Measurements from ENCODE around the gene ZNF319.

The ZNF319 gene

DNA sequence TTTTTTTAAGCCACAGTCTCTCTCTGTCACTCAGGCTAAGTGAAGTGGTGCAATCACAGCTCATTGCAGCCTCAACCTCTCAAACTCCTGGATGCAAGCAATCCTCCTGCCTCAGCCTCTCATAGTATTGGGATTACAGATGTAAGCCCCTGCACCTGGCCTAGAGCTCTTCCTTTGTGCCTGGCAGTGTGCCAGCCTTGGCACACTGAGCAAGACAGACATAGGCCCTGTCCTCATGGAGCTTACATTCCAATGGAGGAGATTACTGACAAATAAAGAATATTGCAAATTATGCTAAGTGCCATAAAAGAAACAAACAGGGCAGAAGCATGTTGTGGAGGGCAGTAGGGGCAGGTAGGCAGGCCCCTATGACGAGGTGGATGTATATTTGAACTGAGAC lies 28.6 kb downstream of the ZNF319 start:
- no peak for DNase-seq

DNA sequence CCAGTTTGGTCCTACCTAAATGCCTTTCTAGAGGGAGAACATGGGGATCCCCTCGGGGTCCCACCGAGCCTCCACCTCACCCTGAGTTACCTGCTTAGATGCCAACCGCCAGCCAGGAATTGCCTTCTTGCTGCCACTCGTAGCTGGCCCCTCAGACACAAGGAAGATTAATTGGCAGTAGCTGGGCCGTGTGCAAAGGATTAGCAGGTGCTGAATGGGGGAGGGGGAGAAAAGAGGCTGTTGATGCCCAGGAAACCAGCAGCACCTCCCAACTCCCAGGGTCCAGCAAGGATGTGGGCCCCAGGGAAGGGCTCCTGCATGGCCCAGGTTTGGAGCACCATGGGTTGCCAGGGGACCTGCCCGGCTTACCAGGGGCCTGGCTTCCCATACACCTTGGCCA lies 29.5 kb downstream of the ZNF319 start, which contains the start of gene CNGB1:
Gene CNGB1 (minus strand): TSS at position 159 of the 400 bp plus-strand sequence. CDS start 3,842 bp downstream, outside the sequence.
- no peak for DNase-seq

DNA sequence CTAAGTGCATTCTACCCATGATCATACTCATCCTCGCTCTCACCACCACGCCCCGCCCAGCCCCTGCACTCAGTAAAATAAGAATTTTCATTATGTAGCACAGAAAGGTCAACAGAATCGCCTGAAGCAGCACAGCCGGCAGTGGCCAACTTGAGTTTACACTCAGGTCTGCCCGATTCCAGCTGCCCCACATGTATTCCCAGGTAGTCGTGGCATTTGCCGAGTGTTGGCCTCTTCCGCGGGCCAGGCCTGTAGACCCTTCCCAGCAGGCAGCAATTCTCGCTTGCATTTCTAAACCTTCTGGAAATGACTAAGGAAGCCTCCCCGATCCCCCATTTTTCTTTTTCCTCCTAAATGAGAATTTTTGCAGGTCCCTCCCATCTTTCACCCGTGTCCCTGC lies 30.2 kb downstream of the ZNF319 start:
- no peak for DNase-seq

DNA sequence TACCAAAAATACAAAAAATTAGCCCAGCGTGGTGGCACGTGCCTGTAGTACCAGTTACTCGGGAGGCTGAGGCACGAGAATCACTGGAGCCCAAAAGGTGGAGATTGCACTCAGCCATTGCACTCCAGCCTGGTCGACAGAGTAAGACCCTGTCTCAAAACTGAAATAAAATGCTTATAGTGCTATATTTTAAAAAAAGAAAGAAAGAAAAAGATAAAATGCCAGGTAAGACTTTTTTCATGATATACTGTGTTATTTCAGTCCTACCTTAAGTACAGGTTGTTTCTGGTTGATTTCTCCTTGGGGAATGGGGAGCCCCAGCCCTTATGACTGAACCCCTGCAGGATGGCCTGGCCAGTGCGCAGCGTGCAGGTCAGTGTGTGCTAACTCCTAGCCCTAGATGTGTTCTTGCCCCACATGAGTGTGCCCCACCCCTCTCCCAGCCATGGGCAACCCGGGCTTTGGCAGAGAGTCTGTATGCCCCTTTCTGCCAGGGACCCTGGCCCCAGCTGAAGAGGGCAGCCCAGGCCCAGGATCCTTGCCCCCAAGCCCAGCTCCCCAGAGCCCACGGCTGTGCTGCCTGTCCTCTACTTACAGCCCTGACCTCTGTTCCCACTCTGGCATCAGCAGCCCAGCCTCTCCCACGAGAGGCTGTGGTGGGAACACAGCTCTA lies 30.9 kb downstream of the ZNF319 start:
- DNase-seq = no peak

DNA sequence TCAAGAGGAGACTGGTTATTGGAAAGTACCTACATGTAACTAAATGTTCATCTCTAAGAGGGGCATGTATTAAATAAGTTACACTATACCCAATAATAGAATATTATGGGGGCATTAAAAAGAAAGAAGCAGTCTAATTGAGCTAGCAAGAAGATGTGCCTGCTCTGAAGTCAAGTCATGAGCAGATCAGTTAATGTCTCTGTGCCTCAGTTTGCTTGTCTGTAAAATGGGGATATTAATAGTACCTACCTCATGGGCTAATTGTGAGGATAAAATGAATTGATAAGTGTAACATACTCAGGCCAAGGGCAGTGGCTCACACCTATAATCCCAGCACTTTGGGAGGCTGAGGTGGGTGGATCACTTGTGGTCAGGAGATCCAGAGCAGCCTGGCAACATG lies 32.6 kb downstream of the ZNF319 start:
- DNase-seq = no peak

DNA sequence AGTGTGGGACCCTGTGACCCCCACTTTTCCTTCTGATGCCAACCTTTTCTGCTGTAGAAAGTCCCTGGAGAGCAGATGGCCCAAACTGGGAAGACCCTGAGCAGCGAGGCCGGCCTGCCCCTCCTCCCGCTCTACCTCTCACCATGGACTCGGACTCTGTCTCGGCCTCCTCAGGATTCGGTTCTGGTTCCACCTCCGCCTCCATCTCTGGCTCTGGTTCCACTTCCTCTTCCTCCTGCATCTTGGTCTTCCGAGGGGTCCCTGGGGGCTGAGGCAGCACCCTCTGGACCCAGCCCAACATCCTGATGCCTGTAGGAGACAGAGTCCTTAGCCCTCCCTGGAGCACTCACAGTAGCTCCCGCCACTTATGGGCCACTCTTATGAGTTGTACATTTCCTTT lies 33.5 kb downstream of the ZNF319 start:
- DNase-seq = no peak

DNA sequence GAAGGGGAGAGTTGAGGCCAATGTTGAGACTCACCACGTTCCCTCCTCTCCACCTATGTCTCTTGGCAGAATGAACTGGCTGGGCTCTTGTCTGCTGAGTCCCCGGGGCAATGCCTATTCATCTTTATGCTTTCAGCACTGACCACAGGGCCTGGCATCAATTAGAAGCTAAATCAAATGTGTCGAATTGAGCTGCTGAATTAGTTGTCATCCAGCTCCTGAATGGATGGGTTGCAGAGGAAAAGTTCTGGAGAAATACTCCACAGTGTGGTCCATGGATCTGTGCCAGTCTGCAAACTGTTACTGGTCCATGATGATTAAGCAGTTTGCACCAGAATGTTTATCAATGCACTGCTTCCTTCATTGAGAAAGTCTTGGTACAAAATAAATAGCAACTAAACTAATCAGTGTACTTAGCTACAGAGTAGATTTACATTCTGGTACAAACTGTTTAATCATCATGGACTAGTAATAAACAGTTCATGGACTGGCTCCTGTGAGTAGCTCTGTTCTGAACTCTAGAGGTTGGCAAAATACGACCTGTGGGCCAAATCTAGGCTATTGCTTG lies 34.2 kb downstream of the ZNF319 start:
- DNase-seq = no peak

DNA sequence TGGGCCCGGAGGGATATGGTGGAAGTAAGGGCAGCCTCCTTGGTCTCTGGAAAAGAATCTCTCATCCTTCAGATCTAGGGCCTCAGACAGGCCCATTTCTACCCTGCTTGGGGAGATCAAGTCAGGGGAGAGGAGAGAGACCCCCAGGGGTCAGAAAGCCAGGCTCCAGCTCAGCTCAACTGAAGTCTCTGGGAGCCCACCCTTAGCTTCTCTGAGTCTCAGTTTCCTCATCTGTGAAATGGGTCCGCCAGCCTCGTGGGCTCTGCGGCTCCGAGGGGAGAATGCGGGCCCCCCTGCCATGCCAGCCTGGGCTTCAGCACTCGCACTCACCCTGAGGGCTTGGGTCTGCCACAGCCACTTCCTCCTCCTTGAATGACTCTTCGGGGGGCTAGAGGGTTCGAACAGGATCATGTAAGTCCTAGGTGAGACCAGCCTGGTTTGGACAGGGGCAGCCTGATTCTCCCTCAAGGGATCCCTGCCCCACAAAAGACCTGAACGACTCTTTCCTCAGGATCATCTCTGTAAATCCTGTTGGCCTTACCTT lies 36.2 kb downstream of the ZNF319 start:
- DNase-seq = no peak

DNA sequence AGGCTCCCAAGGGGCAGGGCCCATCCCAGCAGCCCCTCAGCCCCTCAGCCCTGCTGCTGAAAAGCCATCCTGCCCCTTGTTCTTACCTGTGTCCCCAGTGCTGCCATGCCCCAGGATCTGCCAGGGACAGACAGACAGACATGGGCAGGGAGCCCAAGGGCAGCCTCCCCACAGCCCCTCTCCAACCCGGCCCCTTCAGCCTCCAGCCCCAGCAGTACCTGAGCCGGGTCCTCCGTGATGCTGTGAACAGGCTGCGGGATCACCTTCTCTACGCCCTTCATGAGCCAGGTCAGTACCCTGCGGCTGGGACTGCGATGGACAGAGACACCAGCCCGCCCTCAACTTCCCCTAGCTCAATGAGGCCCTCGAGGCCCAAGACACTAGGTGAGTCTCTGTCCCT lies 37.7 kb downstream of the ZNF319 start:
- DNase-seq = no peak

DNA sequence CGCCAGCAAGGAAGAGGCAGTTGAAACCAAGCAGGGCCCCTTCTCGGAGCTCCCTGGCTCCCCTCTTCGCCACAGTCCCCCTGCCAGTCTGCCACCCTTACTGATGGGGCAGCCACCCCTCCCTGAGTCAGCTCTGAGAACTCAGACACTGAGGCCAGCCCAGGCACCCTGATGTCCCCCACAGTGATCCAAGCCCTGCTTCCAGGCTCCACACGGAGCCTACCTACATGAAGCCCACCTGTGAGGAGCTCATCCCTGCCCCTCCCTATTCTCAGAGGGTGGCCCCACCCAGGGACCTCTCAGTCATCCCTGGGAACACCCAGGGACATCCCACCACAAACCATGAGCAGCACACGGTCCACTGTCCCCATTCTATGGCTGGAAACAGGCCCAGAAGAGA lies 38.4 kb downstream of the ZNF319 start:
- no peak for DNase-seq

DNA sequence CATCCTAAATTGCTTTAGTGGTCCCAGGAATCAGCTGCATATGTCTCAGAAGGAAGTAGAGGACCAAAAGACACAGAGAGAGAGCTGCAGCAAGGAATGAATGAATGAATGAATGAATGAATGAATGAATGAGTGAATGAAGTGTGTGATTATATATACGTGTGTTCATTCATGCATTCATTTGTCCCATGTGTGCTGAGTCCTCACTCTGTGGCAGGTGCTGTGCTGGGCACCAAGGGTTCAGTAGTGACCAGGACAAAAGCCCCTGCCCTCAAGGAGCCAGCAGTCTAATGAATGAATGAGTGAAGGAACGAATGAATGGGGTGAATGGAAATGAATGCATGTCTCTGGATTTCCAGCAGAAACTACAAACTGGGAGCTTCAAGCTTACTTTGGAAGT lies 38.9 kb downstream of the ZNF319 start:
- no peak for DNase-seq

DNA sequence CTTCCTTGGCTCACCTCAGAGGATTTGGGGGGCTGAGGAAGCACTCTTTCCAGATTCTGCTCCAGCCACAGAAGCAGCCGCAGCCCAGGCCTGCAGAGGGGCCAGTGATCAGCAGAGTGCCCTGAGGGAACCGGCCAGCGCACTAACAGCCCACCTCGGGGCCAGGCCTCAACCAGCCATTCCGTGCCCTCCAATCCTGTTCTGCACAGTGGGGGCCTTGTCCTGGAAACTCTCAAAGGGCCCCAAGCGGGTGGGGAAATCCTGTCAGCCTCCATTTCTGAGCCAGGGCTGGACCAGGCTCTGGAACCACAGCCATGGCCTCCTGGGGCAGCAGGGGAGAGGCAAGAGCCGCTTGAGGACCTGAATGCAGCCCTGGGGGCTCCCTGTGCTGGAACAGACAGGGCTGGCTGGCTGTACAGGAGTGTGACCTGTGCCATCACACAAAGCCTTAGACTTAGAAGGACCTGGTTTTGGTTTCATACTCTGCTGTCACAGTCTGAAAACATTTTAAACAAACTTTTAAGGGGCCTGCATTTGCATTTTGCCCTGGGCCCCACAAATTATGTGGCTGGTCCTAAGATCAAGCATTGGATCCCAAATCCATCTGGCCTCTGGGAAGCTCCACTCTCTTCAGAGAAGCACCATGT lies 39.5 kb downstream of the ZNF319 start:
- no peak for DNase-seq

DNA sequence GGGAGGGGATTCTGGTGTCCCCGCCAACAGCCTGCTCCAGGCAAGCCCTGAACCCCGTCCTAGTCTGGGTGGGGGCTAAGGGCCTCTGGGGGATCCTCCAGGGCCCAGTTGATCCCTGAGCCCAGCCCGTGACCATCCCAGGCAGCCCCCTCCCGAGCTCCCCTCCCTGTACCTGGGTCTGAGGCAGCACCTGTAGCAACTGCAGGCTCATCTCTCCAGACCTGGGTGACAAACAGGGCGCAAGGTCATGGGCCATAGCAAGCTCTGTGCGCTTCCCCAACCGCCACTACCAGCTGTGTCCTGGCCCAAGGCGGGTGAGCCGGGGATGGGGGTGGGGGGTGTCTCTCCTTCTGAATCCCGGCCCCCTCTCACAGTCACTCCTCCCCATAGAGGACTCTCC lies 40.2 kb downstream of the ZNF319 start:
- no peak for DNase-seq

DNA sequence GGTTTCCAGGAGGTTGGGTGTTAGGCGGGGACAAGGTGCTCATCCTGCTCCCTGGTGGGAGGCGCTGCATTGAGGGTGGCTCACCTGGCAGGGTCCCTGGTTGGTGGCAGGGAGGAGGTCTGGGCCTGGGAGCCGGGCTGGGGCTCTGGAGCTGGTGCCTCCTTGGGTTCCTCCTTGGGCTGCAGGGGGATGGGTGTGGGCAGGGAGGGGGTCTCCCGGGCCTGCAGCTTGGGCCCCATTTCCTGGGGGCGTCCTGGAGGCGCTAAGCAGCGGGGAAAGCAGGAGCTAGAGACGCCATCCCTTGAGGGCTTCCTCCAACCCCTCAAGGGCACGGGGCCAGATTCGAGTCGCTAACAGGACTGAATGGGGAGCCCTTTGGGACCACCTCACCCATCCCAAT lies 40.7 kb downstream of the ZNF319 start:
- DNase-seq = no peak

DNA sequence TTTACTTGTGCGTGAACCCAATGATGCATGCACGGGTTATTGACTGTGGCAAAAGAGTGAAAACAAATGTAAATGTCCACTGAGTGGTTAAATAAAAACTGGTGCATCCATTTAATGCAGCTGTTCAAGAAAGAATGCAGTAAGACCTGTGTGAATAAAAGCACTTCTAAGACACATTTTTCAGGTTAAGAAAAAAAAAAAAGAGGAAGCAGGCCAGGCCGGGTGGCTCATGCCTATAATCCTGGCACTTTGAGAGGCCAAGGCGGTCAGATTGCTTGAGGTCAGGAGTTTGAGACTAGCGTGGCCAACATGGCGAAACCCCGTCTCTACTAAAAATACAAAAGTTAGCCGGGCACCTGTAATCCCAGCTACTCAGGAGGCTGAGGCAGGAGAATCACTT lies 41.4 kb downstream of the ZNF319 start:
- peak in 3 of 4 experiments; percentile 15 to 37 (median 18) for DNase-seq

DNA sequence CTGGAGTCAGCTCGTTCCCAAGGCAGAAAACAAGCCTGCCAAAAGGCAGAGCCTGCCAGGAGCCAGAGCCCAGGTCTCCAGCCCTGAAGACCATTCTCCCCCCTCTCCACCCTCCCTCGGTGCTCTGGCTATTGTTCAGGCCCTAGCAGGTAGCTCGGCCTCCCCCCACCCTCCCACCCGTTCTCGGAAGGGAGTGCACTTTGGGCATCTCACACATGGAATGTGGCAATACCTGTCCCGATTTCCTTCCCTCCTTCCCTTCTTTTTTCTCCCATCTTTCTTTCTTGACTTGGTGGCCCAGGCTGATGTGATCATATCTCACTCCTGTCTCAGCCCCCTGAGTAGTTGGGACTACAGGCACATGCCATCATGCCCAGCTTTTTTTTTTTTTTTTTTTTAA lies 41.9 kb downstream of the ZNF319 start:
- no peak for DNase-seq

DNA sequence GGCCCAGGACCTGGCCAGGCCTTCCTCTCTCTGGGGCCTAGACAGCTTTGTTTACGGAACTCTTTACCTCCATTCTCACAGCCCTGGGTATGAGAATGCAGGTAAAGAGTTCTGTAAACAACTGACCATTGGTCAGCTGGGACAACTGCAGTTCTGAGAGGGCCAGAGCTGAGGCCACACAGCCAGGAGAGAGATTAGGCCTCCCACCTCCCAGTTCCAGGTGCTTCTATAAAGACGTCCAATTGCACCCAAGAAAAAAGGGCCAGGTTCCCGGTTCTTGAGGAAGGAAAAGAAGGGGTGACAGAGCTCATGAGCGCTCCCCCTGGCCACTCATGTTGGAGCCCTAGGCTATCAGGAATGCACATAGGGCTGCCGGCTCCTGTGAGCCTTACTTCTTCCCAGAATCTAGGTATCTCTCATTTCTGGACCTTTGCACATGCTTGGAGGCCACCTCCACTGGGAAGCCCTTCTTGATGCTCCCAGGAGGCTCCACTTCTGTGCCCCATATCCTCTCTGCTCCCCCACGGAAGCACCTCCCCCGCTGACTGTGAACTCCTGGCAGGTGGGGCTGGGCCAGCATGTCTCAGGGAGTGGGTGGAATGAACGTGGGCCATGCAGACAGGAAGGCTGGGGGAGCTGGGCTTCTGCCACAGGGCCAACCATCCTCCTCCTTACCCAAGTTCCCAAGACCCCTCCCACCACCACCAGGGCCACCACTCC lies 42.6 kb downstream of the ZNF319 start:
- no peak for DNase-seq

DNA sequence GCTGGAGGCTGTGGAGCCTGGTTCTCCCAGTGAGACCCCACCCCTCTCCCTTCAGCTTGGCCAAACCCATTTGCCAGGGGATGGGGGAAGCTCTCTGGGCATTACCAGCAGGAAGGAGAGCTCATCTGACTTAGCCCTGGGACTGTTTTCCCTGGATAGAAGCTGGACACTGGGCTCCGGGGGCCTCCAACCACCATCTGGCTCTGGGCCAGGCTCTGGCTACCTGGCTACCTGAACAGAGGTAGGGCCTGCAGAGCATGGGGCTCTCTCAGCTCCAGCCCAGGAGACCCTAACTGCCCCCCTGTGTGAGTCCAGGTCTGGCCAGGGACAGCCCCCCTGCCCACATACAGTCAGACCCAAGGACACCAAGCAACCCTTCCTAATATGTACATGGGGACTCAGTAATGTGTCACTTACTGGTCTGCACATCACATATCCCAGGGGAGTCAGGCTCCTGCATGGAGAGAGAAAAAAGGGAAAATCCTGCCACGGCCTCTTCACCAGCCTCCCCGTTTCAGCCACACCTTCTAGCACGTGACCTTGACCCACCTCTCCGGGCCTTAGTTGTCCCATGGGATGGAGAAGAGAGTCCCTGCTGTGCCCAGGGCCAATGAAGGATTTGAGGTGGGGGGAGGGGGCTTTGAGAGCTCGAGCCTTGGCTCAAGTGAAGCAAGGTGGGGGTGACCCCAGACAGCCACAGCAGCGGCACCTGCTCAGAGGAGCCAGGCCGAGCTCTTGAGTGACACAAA lies 43.4 kb downstream of the ZNF319 start:
- no peak for DNase-seq

DNA sequence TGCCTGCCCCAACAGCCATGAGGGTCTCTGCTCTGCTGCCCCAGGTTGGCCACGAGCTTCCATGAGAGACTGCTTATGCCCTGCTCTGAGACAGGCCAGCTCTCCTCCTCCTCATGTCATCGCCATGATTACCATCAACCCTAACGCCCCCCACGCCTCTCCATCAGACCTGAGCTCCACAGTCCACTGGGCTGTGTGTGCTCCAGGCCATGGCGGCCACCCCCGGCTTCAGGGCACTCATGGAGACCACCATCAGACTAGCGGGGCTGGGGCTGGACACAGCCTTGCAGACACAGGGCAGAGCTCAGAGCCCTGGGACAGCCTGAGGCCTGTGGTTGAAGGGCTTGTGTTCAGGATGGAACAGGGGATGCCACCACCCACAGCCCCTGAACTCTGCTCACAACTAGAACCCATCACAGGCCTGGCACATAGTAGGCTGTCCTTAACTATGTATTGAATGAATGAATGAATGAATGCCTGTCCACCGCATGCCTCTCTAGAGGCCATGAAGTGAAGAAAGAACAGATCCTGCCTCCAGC lies 44.1 kb downstream of the ZNF319 start:
- DNase-seq = no peak

DNA sequence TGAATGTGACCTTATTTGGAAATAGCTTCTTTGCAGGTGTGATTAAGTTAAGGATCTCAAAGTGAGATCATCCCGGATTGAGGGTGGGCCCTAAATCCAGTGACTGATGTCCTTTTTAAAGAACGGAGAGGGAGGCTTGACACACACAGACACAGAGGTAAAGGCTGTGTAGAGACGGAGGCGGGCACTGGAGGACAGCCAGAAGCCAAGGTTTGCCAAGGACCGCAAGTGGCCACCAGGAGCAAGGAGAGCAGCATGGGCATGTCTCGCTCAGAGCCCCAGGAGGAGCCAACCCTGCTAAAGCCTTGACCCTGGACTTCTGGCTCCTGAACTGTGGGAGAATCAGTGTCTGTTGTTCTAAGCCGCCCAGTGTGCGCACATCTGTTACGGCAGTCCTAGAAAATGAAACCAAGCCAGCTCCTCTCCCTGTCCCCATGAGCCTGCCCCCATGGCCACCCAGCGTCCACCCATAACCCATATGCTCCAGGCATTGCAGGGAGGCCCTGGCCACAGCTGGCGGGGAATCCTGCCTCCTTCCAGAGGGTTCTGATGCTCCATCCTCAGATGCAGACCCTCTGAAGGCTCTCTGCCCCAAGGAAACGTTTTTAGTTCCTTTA lies 44.8 kb downstream of the ZNF319 start:
- DNase-seq = no peak

DNA sequence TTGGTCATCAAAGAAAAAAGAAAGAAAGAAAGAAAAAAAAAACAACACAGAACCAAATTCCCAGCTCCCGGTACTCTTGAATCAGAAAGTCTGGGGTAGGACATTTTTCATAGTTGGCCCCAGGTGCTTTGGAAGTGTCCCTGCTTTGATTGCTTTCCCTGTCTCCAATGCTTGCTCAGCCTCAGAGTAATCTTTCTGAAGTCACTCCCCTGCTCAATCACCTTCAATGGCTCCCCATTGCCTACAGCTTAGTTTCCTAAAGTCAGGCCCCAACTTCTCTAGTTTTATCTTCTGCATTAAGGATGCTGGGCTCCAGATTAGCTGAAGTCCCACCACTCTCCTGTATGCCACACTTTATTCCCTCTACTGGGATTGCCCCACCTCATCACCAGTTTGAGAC lies 46.6 kb downstream of the ZNF319 start:
- DNase-seq = no peak

DNA sequence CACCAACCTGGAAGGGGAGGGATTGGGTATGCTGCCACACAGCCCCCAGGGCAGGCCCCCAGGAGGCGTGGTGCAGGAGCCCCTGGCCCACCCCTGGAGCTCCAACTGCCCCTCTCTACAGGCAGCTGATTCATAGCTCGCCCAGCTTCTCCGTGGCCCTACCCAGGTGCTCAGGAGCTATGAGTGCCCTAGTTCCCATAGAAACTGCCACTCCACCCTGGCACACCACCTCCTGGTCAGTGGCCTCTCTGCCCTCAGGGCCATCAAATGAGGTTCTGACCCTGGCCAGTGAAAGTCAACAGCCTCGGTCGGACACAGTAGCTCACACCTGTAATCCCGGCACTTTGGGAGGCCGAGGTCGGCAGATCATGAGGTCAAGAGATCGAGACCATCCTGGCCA lies 47.6 kb downstream of the ZNF319 start:
- no peak for DNase-seq
